Measurements from ENCODE around the gene GABRG3.

GABRG3 gene

DNA sequence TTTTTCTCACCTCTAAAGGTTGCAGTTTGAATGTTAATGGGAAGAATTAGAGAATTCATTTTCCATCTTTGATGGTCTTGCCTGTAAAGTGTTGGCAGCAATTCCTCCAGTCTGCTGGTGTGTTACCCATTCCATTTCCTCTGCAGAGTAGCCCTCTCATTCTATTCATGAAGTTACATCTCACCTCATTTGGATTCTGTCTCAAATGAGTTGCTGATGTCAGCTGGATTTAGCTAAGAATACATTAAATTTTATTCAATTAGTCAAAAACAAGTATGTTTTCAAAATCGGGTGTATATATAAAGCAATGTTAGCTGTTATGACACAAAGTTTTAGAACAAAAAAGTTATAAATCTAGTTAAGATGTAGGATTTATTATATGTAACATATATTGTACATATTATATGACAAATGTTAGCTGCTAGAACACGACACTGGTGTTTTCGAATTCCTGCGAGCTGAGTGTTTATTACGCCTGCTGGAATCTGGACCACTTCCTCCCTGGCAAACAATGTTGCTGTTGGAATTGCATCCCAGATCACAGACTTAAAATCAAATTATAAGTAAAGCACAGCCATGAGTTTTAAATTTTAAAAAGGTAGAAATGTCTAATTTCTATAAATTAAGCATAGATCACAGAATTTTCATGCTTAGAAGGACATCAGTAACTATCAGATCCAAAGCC is 611.9 kb downstream of the GABRG3 start:
- Histone ChIP-seq H3K4me3 (ENCODE audit: low read depth in 1 of 2, low read length in 1 of 2) (no peak overlapping the region), H3K27me3 (no peaks in the 10 kb centered on the region), H3K36me3 (no peaks in the 10 kb centered on the region), H3K4me1 (ENCODE audit: control insufficient read depth in 1 of 2, insufficient read depth in 1 of 2, low read depth in 1 of 2, low read length in 1 of 2) (no peaks in the 10 kb centered on the region), H3K27ac (no peak overlapping the region), H3K9me3 (no peaks in the 10 kb centered on the region)
- no peak for TF ChIP-seq CTCF (IDR thresholded peaks at IDR 0.05)

DNA sequence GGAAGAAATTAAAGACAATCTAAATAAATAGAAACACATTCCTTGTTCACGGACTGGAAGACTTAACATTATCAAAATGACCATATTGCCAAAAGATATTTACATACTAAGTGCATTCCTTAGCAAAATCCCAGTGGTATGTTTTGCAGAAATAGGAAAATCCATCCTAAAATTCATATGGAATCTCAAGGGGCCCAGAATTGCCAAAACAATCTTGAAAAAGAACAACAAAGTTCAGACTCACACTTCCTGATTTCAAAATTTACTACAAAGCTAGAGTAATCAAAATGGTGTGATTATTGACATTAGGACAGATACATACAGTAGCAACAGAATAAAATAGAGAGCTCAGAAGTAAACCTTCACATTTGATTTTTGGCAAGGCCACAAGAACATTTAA is 612.7 kb downstream of the GABRG3 start:
- no peaks in the 10 kb centered on the region for H3K9me3 ChIP-seq
- H3K27ac ChIP-seq, result no peak overlapping the region
- no peak for TF ChIP-seq CTCF (IDR thresholded peaks at IDR 0.05)
- H3K4me3 ChIP-seq (ENCODE audit: low read depth in 1 of 2, low read length in 1 of 2), result no peak overlapping the region
- no peaks in the 10 kb centered on the region for H3K36me3 ChIP-seq
- no peaks in the 10 kb centered on the region for H3K27me3 ChIP-seq
- no peaks in the 10 kb centered on the region for H3K4me1 ChIP-seq (ENCODE audit: control insufficient read depth in 1 of 2, insufficient read depth in 1 of 2, low read depth in 1 of 2, low read length in 1 of 2)

GRCh38 chr15:27585041-27585640 is 614.2 kb downstream of the GABRG3 start:
- Histone ChIP-seq H3K4me3 (ENCODE audit: low read depth in 1 of 2, low read length in 1 of 2) (no peak overlapping the region), H3K27ac (no peak overlapping the region), H3K36me3 (no peaks in the 10 kb centered on the region), H3K4me1 (ENCODE audit: control insufficient read depth in 1 of 2, insufficient read depth in 1 of 2, low read depth in 1 of 2, low read length in 1 of 2) (no peaks in the 10 kb centered on the region), H3K27me3 (no peaks in the 10 kb centered on the region), H3K9me3 (no peaks in the 10 kb centered on the region)
- TF ChIP-seq CTCF (IDR thresholded peaks at IDR 0.05), result no peak

DNA sequence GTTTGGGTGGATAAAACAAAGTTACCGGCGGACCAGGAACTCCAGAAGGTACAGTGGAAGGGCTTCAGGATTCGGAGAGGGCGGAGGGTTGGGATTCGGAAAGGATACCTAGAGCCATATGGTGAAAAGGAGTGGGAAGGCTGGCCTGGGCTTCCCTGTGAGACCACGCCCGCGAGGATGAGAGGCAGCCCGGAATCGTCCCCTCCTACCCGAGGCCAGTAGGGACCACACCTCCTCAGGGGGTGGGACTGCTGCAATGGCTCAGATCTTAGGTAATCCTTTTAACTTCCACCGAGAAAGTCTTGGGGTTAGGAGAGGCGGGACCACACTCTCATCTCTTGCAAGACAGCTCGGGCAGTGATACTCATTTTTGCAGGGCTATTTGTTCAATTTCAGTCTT is 616.8 kb downstream of the GABRG3 start:
- Histone ChIP-seq H3K4me1 (ENCODE audit: control insufficient read depth in 1 of 2, insufficient read depth in 1 of 2, low read depth in 1 of 2, low read length in 1 of 2) (no peaks in the 10 kb centered on the region), H3K27ac (no peak overlapping the region), H3K27me3 (no peaks in the 10 kb centered on the region), H3K36me3 (no peaks in the 10 kb centered on the region), H3K4me3 (ENCODE audit: low read depth in 1 of 2, low read length in 1 of 2) (no peak overlapping the region), H3K9me3 (no peaks in the 10 kb centered on the region)
- TF ChIP-seq CTCF (IDR thresholded peaks at IDR 0.05), result no peak

GRCh38 chr15:27589260-27589659 is 618.3 kb downstream of the GABRG3 start:
- no peaks in the 10 kb centered on the region for H3K9me3 ChIP-seq
- no peak overlapping the region for H3K4me3 ChIP-seq (ENCODE audit: low read depth in 1 of 2, low read length in 1 of 2)
- no peak for TF ChIP-seq CTCF (IDR thresholded peaks at IDR 0.05)
- H3K36me3 ChIP-seq, result no peaks in the 10 kb centered on the region
- no peaks in the 10 kb centered on the region for H3K27me3 ChIP-seq
- no peak overlapping the region for H3K27ac ChIP-seq
- no peaks in the 10 kb centered on the region for H3K4me1 ChIP-seq (ENCODE audit: control insufficient read depth in 1 of 2, insufficient read depth in 1 of 2, low read depth in 1 of 2, low read length in 1 of 2)
